Measurements from ENCODE around the gene TIMP2.

Gene TIMP2

DNA sequence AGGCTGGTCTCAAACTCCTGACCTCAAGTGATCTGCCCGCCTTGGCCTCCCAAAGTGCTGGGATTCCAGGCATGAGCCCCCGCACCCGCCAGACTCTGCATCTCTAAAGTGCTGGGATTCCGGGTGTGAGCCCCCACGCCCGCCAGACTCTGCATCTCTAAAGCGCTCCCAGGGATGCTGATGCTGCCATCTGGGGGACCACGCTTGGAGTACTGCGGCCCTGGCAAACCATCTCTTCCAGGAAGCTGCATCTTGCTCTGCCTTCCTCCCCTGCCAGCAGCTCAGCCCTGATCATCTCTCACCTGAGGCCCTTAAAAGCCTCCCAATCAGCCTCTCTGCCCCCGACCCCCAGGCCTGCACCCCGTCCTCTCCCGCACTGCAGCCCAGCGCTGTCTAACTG, 26.2 kb downstream of the TIMP2 start:
- H3K27me3 Mint-ChIP-seq (ENCODE audit: low read depth) = no peaks in the 10 kb centered on the region
- peak overlapping the region in 1 of 3 experiments; percentile 32 for H3K4me3 Mint-ChIP-seq
- H3K36me3 Mint-ChIP-seq (ENCODE audit: low read depth) = peaks cover 11% of the 10 kb centered on the region
- H3K4me1 Mint-ChIP-seq = peaks cover 56% of the 10 kb centered on the region
- TF ChIP-seq CTCF (IDR thresholded peaks at IDR 0.05; ENCODE audit: unreplicated experiment in 3 of 3) = no peak
- no peaks in the 10 kb centered on the region for H3K9me3 Mint-ChIP-seq
- peak overlapping the region in 1 of 3 experiments; percentile 55 for H3K27ac Mint-ChIP-seq

DNA sequence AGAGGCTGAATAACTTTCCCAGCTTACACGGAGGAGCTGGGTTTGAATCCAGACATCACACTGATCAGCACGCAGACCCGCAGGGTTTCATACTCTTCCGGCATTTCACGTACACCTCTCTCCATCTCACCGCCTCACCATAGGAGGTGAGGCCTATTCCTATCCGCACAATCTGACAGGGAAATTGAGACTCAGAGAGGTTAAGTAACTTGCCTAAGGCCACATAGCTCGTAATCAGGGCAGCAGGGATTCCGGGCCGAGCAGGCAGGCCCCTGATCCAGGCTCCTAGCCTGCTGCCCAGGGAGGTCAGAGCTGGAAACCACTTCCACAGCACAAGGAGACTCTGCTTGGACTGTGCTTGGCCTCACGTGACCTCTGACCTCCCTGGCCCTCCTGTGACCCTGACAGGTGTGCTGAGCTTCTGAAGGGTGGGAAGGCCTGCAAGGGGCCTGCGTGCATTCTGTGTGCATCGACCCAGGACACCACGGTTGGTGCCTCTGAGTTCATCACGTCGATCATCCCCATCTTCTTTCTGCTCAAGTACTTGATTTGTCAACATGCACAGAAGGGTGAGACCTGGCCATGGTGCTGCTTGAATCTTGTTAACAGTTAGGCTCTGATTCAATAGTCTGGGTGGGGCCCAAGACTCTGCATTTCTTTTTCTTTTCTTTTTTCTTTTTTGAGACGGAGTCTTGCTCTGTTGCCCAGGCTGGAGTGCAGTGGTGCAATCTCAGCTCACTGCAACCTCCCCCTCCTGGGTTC, 26.9 kb downstream of the TIMP2 start:
- peaks cover 56% of the 10 kb centered on the region for H3K4me1 Mint-ChIP-seq
- no peaks in the 10 kb centered on the region for H3K9me3 Mint-ChIP-seq
- TF ChIP-seq CTCF (IDR thresholded peaks at IDR 0.05; ENCODE audit: unreplicated experiment in 3 of 3) = no peak
- no peak overlapping the region for H3K4me3 Mint-ChIP-seq
- H3K27ac Mint-ChIP-seq = no peak overlapping the region
- H3K27me3 Mint-ChIP-seq (ENCODE audit: low read depth) = peaks cover 1% of the 10 kb centered on the region
- peaks cover 6% of the 10 kb centered on the region for H3K36me3 Mint-ChIP-seq (ENCODE audit: low read depth)

DNA sequence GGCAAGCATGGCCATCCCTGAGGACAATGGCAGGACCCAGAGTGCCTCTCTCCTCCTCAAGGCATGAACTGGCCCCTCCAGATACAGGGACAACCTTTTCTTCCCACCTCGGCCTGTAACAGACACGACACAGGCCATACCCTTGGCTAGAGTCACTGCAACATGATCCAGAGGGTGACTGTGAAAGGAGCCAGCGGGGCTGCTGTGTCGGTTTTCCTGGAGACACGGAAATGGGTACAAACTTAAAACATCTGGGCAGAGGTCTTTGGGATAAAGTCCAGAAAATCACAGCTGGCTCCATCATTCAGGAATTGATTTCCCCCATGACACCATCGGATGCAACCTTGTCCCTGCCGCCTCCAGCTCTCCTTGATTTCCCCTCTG, 27.5 kb downstream of the TIMP2 start:
- no peak for TF ChIP-seq CTCF (IDR thresholded peaks at IDR 0.05; ENCODE audit: unreplicated experiment in 3 of 3)
- H3K4me1 Mint-ChIP-seq = peaks cover 54% of the 10 kb centered on the region
- H3K4me3 Mint-ChIP-seq = no peak overlapping the region
- H3K27ac Mint-ChIP-seq = no peak overlapping the region
- H3K27me3 Mint-ChIP-seq (ENCODE audit: low read depth) = peaks cover 6% of the 10 kb centered on the region
- H3K9me3 Mint-ChIP-seq = no peaks in the 10 kb centered on the region
- H3K36me3 Mint-ChIP-seq (ENCODE audit: low read depth) = peaks cover 6% of the 10 kb centered on the region

- peaks cover 56% of the 10 kb centered on the region for H3K4me1 Mint-ChIP-seq
- H3K4me3 Mint-ChIP-seq = no peak overlapping the region
- no peaks in the 10 kb centered on the region for H3K9me3 Mint-ChIP-seq
- H3K27ac Mint-ChIP-seq = no peak overlapping the region
- H3K27me3 Mint-ChIP-seq (ENCODE audit: low read depth) = peaks cover 6% of the 10 kb centered on the region
- H3K36me3 Mint-ChIP-seq (ENCODE audit: low read depth) = peaks cover 7% of the 10 kb centered on the region
- TF ChIP-seq CTCF (IDR thresholded peaks at IDR 0.05; ENCODE audit: unreplicated experiment in 3 of 3) = no peak
Measured at GRCh38 chr17:78896834-78897663, 28.1 kb downstream of the TIMP2 start.

GRCh38 chr17:78896091-78896833, 28.9 kb downstream of the TIMP2 start:
- H3K4me3 Mint-ChIP-seq = no peak overlapping the region
- TF ChIP-seq CTCF (IDR thresholded peaks at IDR 0.05; ENCODE audit: unreplicated experiment in 3 of 3) = no peak
- peak overlapping the region; percentile 38 to 80 (median 73) for H3K27ac Mint-ChIP-seq
- peaks cover 64% of the 10 kb centered on the region for H3K4me1 Mint-ChIP-seq
- H3K27me3 Mint-ChIP-seq (ENCODE audit: low read depth) = peaks cover 6% of the 10 kb centered on the region
- H3K9me3 Mint-ChIP-seq = no peaks in the 10 kb centered on the region
- H3K36me3 Mint-ChIP-seq (ENCODE audit: low read depth) = peaks cover 8% of the 10 kb centered on the region
